Large intestine (tissue), 12 donors: Measurements from ENCODE around the gene OR10J4. TPM values are rescaled to one million over a fixed set of nuclear protein-coding genes. Genes with fewer than 3 reads are reported as not detected.

Experiments
- DNase-seq, 2 donors: peaks; one replicate each; pipeline versions ENCODE4 v3.0.0 to v3.0.0-alpha.2; 2013
- H3K27ac ChIP-seq: one replicate; pipeline ENCODE4 v1.5.1; 2013; ENCODE audit warnings: low read length
- H3K27me3 ChIP-seq: 2 replicates; pipeline ENCODE4 v1.6.1; 2013; ENCODE audit warnings: low read length; ENCODE audit not compliant: control insufficient read depth, insufficient read depth
- H3K36me3 ChIP-seq: 2 replicates; pipeline ENCODE4 v1.6.1; 2013; ENCODE audit warnings: low read length; ENCODE audit not compliant: control insufficient read depth, insufficient read depth
- H3K4me1 ChIP-seq: one replicate; pipeline ENCODE4 v1.6.1; 2013; ENCODE audit warnings: low read length; ENCODE audit not compliant: control insufficient read depth, insufficient read depth
- H3K4me3 ChIP-seq: one replicate; pipeline ENCODE4 v1.5.1; 2013; ENCODE audit warnings: low read length
- H3K9me3 ChIP-seq: one replicate; pipeline ENCODE4 v1.6.1; 2013; ENCODE audit warnings: mild to moderate bottlenecking, low read depth, low read length, moderate library complexity; ENCODE audit not compliant: control insufficient read depth
- WGBS: methylation state at CpG from one replicate; pipeline ENCODE4 v1.1.5; 2013; ENCODE audit warnings: low lambda C conversion rate; ENCODE audit not compliant: insufficient coverage; 5-methylcytosine and 5-hydroxymethylcytosine counted together
- long read RNA-seq, 11 donors: transcript quantifications; one replicate each; lab custom pipeline, GENCODE V29; 2026
- polyA plus RNA-seq: library from polyadenylated mRNA; unstranded; fragments of 120-200 nt; gene quantifications from one replicate; pipeline ENCODE4 v1.2.1, GENCODE V29; 2013

OR10J4 gene
- polyA plus RNA-seq: not detected
- long read RNA-seq, donor 1: 0 reads
- long read RNA-seq, donor 2: 0 reads
- long read RNA-seq, donor 3: 0 reads
- long read RNA-seq, donor 4: 0 reads
- long read RNA-seq, donor 5: 0 reads
- long read RNA-seq, donor 6: 0 reads
- long read RNA-seq, donor 7: 0 reads
- long read RNA-seq, donor 8: 0 reads
- long read RNA-seq, donor 9: 0 reads
- long read RNA-seq, donor 10: 0 reads
- long read RNA-seq, donor 11: 0 reads

DNA sequence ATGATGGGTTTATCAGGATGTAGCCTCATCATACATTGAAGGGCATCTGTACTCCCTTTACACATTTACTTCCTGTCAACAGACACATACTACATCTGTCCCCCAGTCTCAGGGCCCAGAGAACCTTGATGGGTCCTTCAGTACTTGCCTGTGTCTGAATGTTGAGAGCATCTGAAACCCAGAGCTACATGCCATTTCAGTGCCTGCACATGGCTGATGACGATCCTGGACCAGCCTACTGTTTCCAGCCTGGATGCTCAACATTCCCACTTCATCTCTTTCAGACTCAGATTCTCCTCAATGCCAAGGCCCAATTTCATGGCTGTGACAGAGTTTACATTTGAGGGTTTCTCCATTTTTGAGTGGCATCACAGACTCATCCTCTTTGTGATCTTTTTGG, at the start of gene OR10J4:
OR10J4 (plus strand) TSS at position 301 of the 400 bp plus-strand sequence.
- no peaks in the 10 kb centered on the region for H3K27me3 ChIP-seq
- H3K27ac ChIP-seq: no peak within 1 kb of the TSS
- DNase-seq: no peak
- no CpG with 5 or more reads among the region's 1 CpG for WGBS
- no peaks in the 10 kb centered on the region for H3K36me3 ChIP-seq
- H3K9me3 ChIP-seq: no peaks in the 10 kb centered on the region
- no peak within 1 kb of the TSS for H3K4me3 ChIP-seq
- H3K4me1 ChIP-seq: peaks cover 13% of the 10 kb centered on the region

- Histone ChIP-seq H3K27me3 (no peaks in the 10 kb centered on the region), H3K4me3 (no peak overlapping the region), H3K9me3 (no peaks in the 10 kb centered on the region), H3K4me1 (no peaks in the 10 kb centered on the region), H3K27ac (no peak overlapping the region), H3K36me3 (no peaks in the 10 kb centered on the region)
- DNase-seq: no peak
- no CpG with 5 or more reads among the region's 2 CpGs for WGBS
Measured at GRCh38 chr1:159406821-159407220, 25.2 kb upstream of the OR10J4 start.

DNA sequence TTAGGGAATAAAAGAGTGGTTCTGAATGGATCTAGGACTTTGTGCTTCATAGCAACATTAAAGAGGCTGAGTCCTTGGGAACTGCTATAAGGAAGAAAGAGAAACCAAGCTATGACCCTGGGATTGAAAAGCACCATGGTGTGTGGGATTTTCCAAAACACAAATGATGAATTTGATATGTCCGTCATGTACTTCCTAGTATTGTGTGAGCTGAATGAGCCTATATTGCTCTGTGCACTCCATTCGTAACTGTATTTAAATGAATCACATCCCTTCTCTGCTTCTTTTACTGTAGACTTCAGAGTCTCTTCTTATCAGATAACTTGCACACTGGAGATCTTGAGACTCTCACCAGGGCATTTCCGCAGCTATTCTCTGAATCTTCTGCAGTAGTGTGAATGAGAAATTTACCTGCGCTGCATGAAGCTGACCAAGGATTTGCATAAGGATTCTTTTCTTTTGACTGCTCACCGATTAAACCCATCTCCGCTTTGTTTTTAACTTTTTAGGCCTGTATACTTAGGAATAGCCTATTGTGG, 23.1 kb upstream of the OR10J4 start:
- Histone ChIP-seq H3K4me3 (no peak overlapping the region), H3K27me3 (no peaks in the 10 kb centered on the region), H3K4me1 (no peaks in the 10 kb centered on the region), H3K27ac (no peak overlapping the region), H3K9me3 (no peaks in the 10 kb centered on the region), H3K36me3 (no peaks in the 10 kb centered on the region)
- WGBS: 82% methylated on average over 2 of the region's 6 CpGs
- no peak for DNase-seq

DNA sequence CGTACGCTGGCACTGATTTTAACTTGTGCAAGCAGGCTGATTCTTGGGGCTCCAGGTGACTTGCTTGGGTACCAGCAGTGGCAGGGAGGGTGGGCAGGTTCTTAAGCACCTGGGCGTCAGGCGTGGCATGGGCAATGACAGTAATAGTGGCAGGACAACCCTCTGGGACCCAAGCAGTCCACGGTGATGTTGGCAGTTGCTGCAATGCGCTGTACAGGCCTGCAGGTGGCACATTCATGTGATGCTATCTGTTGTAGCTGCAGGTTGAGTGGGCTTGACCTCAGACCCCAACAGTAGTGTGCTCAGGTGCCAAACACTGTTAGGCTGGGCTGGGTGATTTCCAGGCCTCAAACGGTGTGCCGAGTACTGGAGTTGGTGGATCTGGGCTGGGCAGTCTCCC, 10.2 kb upstream of the OR10J4 start:
- H3K4me1 ChIP-seq: no peaks in the 10 kb centered on the region
- no peak overlapping the region for H3K4me3 ChIP-seq
- no peak overlapping the region for H3K27ac ChIP-seq
- H3K36me3 ChIP-seq: no peaks in the 10 kb centered on the region
- no peaks in the 10 kb centered on the region for H3K27me3 ChIP-seq
- peaks cover 16% of the 10 kb centered on the region for H3K9me3 ChIP-seq
- DNase-seq: no peak
- WGBS: no CpG with 5 or more reads among the region's 8 CpGs

DNA sequence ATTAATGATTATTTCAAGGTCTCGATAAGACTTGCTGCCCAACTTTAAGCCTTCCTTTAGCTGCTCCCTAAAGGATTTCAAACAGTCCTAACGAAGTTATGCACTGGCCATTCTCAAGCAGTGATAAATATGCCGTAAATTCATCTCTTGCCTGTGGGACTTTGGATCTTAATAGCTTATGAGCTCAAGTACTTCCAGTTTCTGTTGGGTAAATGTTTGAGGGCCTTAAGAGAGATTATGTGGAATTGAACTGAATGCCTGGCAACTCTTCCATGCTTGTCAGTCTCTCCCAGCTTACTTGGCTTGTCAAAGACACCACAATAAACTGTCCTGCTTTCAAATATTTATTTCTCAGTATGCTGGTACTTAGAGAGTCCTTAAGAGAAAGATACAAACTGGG, 3.5 kb upstream of the OR10J4 start:
- no peaks in the 10 kb centered on the region for H3K36me3 ChIP-seq
- H3K4me1 ChIP-seq: peaks cover 13% of the 10 kb centered on the region
- no peaks in the 10 kb centered on the region for H3K27me3 ChIP-seq
- WGBS: no CpG with 5 or more reads among the region's 3 CpGs
- H3K9me3 ChIP-seq: no peaks in the 10 kb centered on the region
- peak; percentile 74 to 91 for DNase-seq
- H3K27ac ChIP-seq: peak overlapping the region; percentile 96
- no peak overlapping the region for H3K4me3 ChIP-seq

- DNase-seq: peak; percentile 19 to 59
- H3K27me3 ChIP-seq: no peaks in the 10 kb centered on the region
- peak overlapping the region; percentile 96 for H3K27ac ChIP-seq
- H3K9me3 ChIP-seq: no peaks in the 10 kb centered on the region
- H3K4me3 ChIP-seq: no peak overlapping the region
- no CpG with 5 or more reads among the region's 4 CpGs for WGBS
- H3K36me3 ChIP-seq: no peaks in the 10 kb centered on the region
- peaks cover 13% of the 10 kb centered on the region for H3K4me1 ChIP-seq
Measured at GRCh38 chr1:159429074-159429861, 2.7 kb upstream of the OR10J4 start.

DNA sequence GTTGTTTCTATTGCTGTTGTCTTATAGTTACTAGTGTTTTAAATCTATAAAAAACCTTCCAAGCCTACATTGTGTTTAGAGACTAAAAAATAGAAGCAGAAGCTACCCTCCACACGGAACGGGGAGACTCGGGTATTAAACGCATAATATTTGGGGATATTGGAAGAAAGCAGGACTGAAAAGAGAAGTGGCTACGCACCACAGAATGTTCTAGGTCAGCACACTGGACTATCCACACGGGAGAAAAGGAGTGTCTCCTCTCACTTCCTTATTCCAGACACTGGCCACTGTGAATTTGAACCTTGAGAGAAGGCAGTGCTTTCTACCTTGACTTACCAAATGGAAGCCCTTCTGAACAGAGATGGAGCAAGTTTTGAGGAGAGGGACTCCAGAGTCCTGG, 1.0 kb upstream of the OR10J4 start:
- Histone ChIP-seq H3K36me3 (no peaks in the 10 kb centered on the region), H3K27me3 (no peaks in the 10 kb centered on the region), H3K27ac (no peak overlapping the region), H3K4me1 (peaks cover 13% of the 10 kb centered on the region), H3K9me3 (no peaks in the 10 kb centered on the region), H3K4me3 (no peak overlapping the region)
- no peak for DNase-seq
- WGBS: no CpG with 5 or more reads among the region's 6 CpGs

DNA sequence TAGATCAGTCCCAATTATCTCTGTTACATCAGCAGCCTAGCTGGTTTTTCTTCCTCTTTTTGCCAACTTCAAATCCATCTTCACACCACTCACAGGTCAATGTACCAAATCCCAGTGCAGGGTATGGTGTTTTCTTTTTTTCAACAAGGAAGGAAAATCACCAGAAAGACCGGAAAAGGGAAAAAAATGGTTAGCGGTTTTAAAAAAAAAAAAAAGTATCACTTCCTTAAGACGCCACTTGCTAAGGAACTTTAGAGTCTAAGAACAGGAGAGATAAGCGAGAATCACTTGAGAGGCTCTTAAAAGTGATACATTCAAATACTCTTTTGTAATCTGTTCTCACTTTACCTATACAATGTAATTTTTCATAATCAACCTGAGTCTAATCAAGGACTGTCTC, 4.5 kb downstream of the OR10J4 start:
- H3K9me3 ChIP-seq: no peaks in the 10 kb centered on the region
- no peak for DNase-seq
- no peaks in the 10 kb centered on the region for H3K27me3 ChIP-seq
- 72% methylated on average over 4 of the region's 4 CpGs for WGBS
- H3K36me3 ChIP-seq: no peaks in the 10 kb centered on the region
- H3K27ac ChIP-seq: no peak overlapping the region
- no peaks in the 10 kb centered on the region for H3K4me1 ChIP-seq
- no peak overlapping the region for H3K4me3 ChIP-seq

DNA sequence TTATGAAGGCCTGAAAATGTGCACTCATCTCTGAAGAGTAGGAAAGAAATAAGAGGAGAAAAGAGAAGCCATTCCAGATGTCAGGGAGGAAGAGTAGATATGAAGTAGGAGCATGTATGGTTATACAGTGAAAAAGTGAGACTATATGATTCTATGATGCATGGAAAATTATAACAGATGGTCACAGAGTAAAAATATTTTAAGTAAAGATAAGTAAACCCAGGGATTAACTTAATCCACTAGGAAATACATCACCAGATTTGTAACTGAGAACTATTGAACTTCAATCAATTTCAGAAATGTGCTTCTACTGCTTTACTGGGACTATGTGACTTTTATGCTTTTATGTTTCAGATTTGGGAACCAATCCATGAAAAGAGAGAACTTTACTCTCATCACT, 7.4 kb downstream of the OR10J4 start, which contains the start of gene OR10J1:
OR10J1 (plus strand) TSS at position 301 of the 400 bp plus-strand sequence; CDS start at position 371, 70 bp downstream.
- no peaks in the 10 kb centered on the region for H3K36me3 ChIP-seq
- H3K4me3 ChIP-seq: no peak within 1 kb of the TSS
- no peaks in the 10 kb centered on the region for H3K9me3 ChIP-seq
- no peaks in the 10 kb centered on the region for H3K27me3 ChIP-seq
- DNase-seq: no peak
- H3K27ac ChIP-seq: no peak within 1 kb of the TSS
- peaks cover 17% of the 10 kb centered on the region for H3K4me1 ChIP-seq

- Histone ChIP-seq H3K9me3 (no peaks in the 10 kb centered on the region), H3K4me1 (peaks cover 18% of the 10 kb centered on the region), H3K4me3 (no peak overlapping the region), H3K27ac (no peak overlapping the region), H3K27me3 (no peaks in the 10 kb centered on the region), H3K36me3 (no peaks in the 10 kb centered on the region)
- DNase-seq: peak in 1 of 2 donors; percentile 11
Measured at GRCh38 chr1:159441360-159441759, 9.4 kb downstream of the OR10J4 start.
